ENCODE results near the gene KDM1A.

The KDM1A gene

GRCh38 chr1:23100074-23100748 is 80.9 kb downstream of the KDM1A start:
- DNase-seq (ENCODE audit: low read depth): peak; percentile 95
- no peak for TF ChIP-seq POLR2A (IDR thresholded peaks at IDR 0.05; ENCODE audit: extremely low read depth, insufficient read length)
- peak; percentile 45; the same call in 1 of the 2 replicates for TF ChIP-seq MAX (IDR thresholded peaks at IDR 0.05; ENCODE audit: low read depth, low read length)
- TF ChIP-seq, protein P1, sequence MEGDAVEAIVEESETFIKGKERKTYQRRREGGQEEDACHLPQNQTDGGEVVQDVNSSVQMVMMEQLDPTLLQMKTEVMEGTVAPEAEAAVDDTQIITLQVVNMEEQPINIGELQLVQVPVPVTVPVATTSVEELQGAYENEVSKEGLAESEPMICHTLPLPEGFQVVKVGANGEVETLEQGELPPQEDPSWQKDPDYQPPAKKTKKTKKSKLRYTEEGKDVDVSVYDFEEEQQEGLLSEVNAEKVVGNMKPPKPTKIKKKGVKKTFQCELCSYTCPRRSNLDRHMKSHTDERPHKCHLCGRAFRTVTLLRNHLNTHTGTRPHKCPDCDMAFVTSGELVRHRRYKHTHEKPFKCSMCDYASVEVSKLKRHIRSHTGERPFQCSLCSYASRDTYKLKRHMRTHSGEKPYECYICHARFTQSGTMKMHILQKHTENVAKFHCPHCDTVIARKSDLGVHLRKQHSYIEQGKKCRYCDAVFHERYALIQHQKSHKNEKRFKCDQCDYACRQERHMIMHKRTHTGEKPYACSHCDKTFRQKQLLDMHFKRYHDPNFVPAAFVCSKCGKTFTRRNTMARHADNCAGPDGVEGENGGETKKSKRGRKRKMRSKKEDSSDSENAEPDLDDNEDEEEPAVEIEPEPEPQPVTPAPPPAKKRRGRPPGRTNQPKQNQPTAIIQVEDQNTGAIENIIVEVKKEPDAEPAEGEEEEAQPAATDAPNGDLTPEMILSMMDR (IDR thresholded peaks at IDR 0.05; ENCODE audit: low read depth, low read length): no peak
- 0 out of 2 replicates have a peak, but pooled peaks have one; percentile 51 for TF ChIP-seq MYC (IDR thresholded peaks at IDR 0.05; ENCODE audit: low read depth, low read length)
- H3K4me3 ChIP-seq (ENCODE audit: low read depth, low read length): no peak overlapping the region

GRCh38 chr1:23101101-23101827 is 82.0 kb downstream of the KDM1A start:
- DNase-seq (ENCODE audit: low read depth): no peak
- TF ChIP-seq POLR2A (IDR thresholded peaks at IDR 0.05; ENCODE audit: extremely low read depth, insufficient read length) (no peak), MAX (IDR thresholded peaks at IDR 0.05; ENCODE audit: low read depth, low read length) (no peak), MYC (IDR thresholded peaks at IDR 0.05; ENCODE audit: low read depth, low read length) (no peak)
- TF ChIP-seq, protein P1 (IDR thresholded peaks at IDR 0.05; ENCODE audit: low read depth, low read length): no peak

DNA sequence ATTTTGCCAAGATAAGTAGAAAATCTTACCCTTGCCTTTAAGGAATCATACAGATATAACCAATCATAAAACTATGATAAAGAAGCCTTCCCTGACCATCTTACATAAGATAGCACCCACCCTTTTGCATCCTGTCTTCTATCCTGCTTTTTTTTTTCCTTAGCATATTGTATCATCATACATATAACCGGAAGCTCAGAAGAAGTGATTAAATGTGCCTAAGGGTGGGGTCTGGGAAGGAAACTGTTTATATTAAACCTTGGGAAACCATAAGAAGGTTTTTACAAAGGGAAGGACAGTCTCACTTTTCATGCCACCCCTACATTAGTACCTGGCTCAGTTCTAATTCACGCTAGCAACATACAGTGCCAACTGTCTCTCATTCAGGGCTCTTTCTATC is 82.6 kb downstream of the KDM1A start:
- no peak for TF ChIP-seq MAX (IDR thresholded peaks at IDR 0.05; ENCODE audit: low read depth, low read length)
- TF ChIP-seq POLR2A (IDR thresholded peaks at IDR 0.05; ENCODE audit: extremely low read depth, insufficient read length): no peak
- no peak for TF ChIP-seq MYC (IDR thresholded peaks at IDR 0.05; ENCODE audit: low read depth, low read length)
- TF ChIP-seq, protein P1 (IDR thresholded peaks at IDR 0.05; ENCODE audit: low read depth, low read length): no peak
- no peak for DNase-seq (ENCODE audit: low read depth)
- no peak overlapping the region for H3K4me3 ChIP-seq (ENCODE audit: low read depth, low read length)

More at GRCh38 chr1:23101101-23101827, 82.0 kb downstream of the KDM1A start:
- H3K4me3 ChIP-seq (ENCODE audit: low read depth, low read length): no peak overlapping the region

DNA sequence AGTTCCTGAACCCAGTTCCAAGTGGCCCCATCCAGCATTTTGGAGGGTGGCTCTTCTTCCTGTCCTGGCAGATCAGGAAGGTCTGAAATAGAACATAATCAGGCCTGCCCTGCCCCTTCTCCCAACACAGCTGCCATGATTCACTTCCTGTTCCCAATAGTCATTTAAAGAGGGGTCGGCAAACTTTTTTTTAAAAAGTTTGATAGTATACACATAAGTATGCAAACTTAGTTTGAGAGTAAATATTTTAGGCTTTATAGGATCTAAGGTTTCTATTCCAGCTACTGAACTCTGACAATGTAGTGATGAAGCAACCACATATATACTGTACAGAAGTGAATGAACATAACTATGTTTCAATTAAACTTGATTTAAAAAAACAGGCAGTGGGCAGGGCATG is 83.0 kb downstream of the KDM1A start:
- DNase-seq (ENCODE audit: low read depth): no peak
- TF ChIP-seq POLR2A (IDR thresholded peaks at IDR 0.05; ENCODE audit: extremely low read depth, insufficient read length) (no peak), MYC (IDR thresholded peaks at IDR 0.05; ENCODE audit: low read depth, low read length) (no peak), MAX (IDR thresholded peaks at IDR 0.05; ENCODE audit: low read depth, low read length) (no peak)
- TF ChIP-seq, protein P1 (IDR thresholded peaks at IDR 0.05; ENCODE audit: low read depth, low read length): no peak
- no peak overlapping the region for H3K4me3 ChIP-seq (ENCODE audit: low read depth, low read length)

- DNase-seq (ENCODE audit: low read depth): peak; percentile 79
- TF ChIP-seq POLR2A (IDR thresholded peaks at IDR 0.05; ENCODE audit: extremely low read depth, insufficient read length): no peak
- no peak for TF ChIP-seq MYC (IDR thresholded peaks at IDR 0.05; ENCODE audit: low read depth, low read length)
- TF ChIP-seq, protein P1 (IDR thresholded peaks at IDR 0.05; ENCODE audit: low read depth, low read length): no peak
- no peak for TF ChIP-seq MAX (IDR thresholded peaks at IDR 0.05; ENCODE audit: low read depth, low read length)
- H3K4me3 ChIP-seq (ENCODE audit: low read depth, low read length): no peak overlapping the region
Measured at GRCh38 chr1:23103001-23103889, 84.0 kb downstream of the KDM1A start.

Measured in NB4 (cell line).